ENCODE results near the gene MRPL38. TPM values are rescaled to one million over a fixed set of nuclear protein-coding genes. Genes with fewer than 3 reads are reported as not detected.
"Not testable (repeated sequence)": the region's sequence is repeated elsewhere in the genome, so short reads cannot be mapped to it uniquely, and the experiment has no call there.

MRPL38 gene
- total RNA-seq, 2 donors from 2014 or later, result 88.6 to 190 TPM

DNA sequence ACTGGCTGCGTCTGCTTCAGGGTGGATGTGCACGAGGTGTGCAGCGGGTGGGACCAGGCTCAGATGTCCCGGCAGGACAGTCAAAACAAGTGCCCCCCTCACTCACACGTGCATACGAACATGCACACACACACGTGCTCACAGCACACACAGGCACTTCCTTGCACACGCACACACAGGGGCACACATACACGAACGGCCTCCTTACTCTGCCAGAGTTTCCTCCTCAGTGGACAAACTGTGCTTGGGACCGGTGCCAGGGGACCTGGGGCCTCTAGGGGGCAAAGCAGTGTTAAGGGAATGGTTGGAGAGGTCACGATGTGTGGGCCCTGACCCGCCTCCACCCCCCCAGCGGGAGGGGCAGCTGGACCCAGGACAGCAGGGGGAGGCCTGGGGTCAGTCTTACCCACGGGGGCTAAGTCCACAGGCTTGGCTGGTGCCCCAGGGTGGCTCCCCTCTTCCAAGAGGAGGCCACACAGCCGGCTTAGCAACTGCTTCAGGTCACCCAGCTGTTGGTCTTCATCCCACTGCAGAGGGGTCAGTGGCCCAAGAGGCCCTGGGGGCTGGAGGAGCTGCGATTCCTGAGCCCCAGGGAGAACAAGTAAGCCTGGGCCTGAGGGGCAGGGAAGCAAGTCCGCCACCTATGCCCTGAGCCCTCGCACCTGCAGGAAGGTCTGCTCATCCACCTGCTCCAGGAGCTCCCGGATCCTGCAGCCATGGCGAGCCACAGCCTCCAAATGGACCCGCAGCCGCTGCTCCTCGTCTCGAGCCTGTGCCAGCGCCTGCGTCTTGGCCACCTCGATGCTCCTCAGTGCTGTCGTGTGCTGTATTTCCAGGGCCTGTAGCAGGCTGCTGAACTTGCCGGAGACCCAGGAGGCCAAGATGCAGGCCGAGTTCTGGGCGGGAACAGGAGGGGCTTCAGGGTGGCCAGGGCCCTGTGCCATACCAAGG lies 12.8 kb downstream of the MRPL38 start:
- no peak overlapping the region for H3K4me3 ChIP-seq
- TF ChIP-seq, protein P1, sequence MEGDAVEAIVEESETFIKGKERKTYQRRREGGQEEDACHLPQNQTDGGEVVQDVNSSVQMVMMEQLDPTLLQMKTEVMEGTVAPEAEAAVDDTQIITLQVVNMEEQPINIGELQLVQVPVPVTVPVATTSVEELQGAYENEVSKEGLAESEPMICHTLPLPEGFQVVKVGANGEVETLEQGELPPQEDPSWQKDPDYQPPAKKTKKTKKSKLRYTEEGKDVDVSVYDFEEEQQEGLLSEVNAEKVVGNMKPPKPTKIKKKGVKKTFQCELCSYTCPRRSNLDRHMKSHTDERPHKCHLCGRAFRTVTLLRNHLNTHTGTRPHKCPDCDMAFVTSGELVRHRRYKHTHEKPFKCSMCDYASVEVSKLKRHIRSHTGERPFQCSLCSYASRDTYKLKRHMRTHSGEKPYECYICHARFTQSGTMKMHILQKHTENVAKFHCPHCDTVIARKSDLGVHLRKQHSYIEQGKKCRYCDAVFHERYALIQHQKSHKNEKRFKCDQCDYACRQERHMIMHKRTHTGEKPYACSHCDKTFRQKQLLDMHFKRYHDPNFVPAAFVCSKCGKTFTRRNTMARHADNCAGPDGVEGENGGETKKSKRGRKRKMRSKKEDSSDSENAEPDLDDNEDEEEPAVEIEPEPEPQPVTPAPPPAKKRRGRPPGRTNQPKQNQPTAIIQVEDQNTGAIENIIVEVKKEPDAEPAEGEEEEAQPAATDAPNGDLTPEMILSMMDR (IDR thresholded peaks at IDR 0.05), result no peak
- DNase-seq, result no peak
- no peak overlapping the region for H3K27ac ChIP-seq
- H3K9me3 ChIP-seq, result no peaks in the 10 kb centered on the region
- intact Hi-C loops (cut with DNase I), result no loop called here
- no peak overlapping the region for H3K9ac ChIP-seq (ENCODE audit: low read depth in 2 of 2, low read length in 2 of 2)
- H3K36me3 ChIP-seq, result no peaks in the 10 kb centered on the region
- peaks cover 8% of the 10 kb centered on the region for H3K4me1 ChIP-seq
- no peaks in the 10 kb centered on the region for H3K27me3 ChIP-seq

DNA sequence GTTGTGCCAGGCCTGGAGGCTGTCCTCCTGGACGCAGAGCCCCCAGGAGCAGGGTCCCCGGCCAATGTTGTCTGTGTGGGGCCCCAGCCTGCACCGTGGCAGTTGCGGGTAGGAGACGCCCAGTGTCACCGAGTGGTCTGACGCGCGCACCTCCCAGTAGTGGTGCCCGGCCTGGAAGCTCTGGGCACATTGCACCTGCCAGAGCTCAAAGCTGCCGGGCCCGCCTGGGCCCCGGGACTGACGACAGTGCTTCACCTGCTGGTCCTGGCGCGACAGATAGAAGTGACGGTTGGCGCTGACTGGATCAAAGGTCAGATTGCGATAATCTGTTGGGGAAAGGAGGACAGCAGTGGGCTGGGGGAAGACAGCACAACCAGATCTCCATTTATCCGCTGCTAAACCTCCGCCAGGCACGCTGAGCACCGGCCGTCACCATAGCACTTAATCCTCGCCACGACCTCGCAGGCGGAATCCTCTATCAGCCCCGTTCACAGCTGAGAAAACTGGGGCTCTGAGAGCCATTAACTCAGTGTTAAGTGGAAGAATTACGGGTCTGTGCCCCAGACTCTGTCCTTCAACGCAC lies 13.6 kb downstream of the MRPL38 start:
- intact Hi-C loops (cut with DNase I), result no loop called here
- no peaks in the 10 kb centered on the region for H3K36me3 ChIP-seq
- no peak overlapping the region for H3K4me3 ChIP-seq
- no peak overlapping the region for H3K27ac ChIP-seq
- H3K9ac ChIP-seq (ENCODE audit: low read depth in 2 of 2, low read length in 2 of 2), result no peak overlapping the region
- no peaks in the 10 kb centered on the region for H3K27me3 ChIP-seq
- no peak for DNase-seq
- TF ChIP-seq, protein P1 (IDR thresholded peaks at IDR 0.05), result no peak
- no peaks in the 10 kb centered on the region for H3K9me3 ChIP-seq
- H3K4me1 ChIP-seq, result peaks cover 8% of the 10 kb centered on the region

DNA sequence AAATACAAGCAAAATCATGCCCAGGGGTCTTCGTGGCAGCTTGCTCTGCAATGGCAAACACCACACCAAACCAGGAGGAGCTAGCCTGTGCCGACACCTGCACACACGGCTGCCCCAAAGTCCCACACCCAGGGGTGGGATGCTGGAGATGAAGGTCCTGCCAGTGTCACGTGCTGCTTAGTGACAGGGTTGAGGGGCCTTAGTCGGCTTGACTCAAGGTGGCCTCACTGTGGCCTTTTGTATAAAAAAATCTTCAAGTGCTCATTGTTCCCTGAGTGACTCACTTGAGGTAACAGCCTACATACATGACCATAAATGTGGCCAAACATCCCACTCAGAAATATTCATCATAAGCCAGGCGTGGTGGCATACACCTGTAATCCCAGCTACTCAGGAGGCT lies 15.2 kb downstream of the MRPL38 start:
- no peaks in the 10 kb centered on the region for H3K36me3 ChIP-seq
- H3K9me3 ChIP-seq, result no peaks in the 10 kb centered on the region
- TF ChIP-seq, protein P1 (IDR thresholded peaks at IDR 0.05), result no peak

DNA sequence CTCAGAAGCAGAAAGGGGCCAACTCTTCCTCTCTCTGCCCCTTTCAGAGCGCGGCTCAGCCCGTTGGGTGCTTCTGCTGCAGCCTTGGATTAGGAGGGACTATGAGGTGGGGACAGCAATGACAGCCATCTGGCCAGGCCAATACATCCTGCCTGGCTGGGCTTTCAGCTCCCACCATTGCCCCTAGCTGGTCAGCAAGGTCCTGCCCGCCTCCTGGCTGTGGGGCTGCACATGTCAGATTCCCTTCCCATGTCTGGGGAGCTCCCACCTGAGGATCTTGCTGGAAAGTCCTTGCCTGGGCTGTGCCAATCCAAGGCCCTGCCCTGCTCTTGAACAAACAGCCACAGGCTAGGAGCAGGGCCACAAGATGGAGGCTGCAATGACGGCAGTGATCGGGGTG lies 16.2 kb downstream of the MRPL38 start:
- H3K27ac ChIP-seq, result no peak overlapping the region
- TF ChIP-seq, protein P1 (IDR thresholded peaks at IDR 0.05), result no peak
- H3K36me3 ChIP-seq, result no peaks in the 10 kb centered on the region

More for the DNA sequence above, 15.2 kb downstream of the MRPL38 start:
- no peaks in the 10 kb centered on the region for H3K27me3 ChIP-seq
- H3K4me1 ChIP-seq, result no peaks in the 10 kb centered on the region
- no peak for DNase-seq
- no peak overlapping the region for H3K27ac ChIP-seq
- H3K4me3 ChIP-seq, result no peak overlapping the region
- intact Hi-C loops (cut with DNase I), result no loop called here
- H3K9ac ChIP-seq (ENCODE audit: low read depth in 2 of 2, low read length in 2 of 2), result no peak overlapping the region

DNA sequence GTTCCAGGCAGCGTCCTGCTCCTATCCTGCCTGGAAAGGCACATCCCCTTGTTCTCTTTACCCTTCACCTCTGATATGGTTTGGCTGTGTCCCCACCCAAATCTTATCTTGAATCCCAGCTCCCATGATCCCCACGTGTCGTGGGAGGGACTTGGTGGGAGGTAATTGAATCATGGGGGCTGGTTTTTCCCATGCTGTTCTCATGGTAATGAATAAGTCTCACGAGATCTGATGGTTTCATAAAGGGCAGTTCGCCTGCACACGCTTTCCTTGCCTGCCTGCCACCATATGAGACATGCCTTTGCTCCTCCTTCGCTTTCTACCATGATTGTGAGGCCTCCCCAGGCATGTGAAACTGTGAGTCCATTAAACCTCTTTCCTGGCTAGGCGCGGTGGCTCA lies 18.8 kb downstream of the MRPL38 start:
- H3K27ac ChIP-seq; H3K4me3 ChIP-seq; H3K27me3 ChIP-seq; H3K36me3 ChIP-seq; H3K9ac ChIP-seq (ENCODE audit: low read depth in 2 of 2, low read length in 2 of 2); H3K9me3 ChIP-seq; intact Hi-C loops (cut with DNase I); H3K4me1 ChIP-seq; DNase-seq: not testable (repeated sequence)

More for the DNA sequence above, 16.2 kb downstream of the MRPL38 start:
- H3K4me1 ChIP-seq, result no peaks in the 10 kb centered on the region
- no peaks in the 10 kb centered on the region for H3K27me3 ChIP-seq
- H3K4me3 ChIP-seq, result no peak overlapping the region
- H3K9ac ChIP-seq (ENCODE audit: low read depth in 2 of 2, low read length in 2 of 2), result no peak overlapping the region
- no peak for DNase-seq
- no peaks in the 10 kb centered on the region for H3K9me3 ChIP-seq
- intact Hi-C loops (cut with DNase I), result no loop called here

DNA sequence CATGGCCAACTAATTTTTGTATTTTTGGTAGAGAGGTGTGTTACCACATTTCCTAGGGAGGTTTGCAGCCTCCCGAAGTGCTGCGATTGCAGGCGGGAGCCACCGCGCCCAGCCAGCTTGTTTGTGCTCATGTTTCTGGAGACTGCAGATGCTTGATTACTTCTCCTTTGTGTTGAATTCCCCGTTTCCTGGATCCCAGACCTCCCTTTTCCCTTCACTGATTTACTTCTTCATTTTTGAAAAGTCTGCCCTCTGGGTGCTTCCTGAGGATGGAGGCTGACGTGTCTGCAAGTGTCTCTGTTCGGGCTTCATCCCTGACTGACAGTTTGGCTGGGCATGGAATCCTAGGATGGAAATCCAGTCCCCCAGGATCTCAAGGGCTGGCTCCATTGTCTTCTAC lies 19.3 kb downstream of the MRPL38 start:
- no peak overlapping the region for H3K27ac ChIP-seq
- TF ChIP-seq, protein P1 (IDR thresholded peaks at IDR 0.05), result no peak
- H3K4me3 ChIP-seq, result no peak overlapping the region
- intact Hi-C loops (cut with DNase I), result no loop called here
- no peak overlapping the region for H3K9ac ChIP-seq (ENCODE audit: low read depth in 2 of 2, low read length in 2 of 2)
- H3K9me3 ChIP-seq, result no peaks in the 10 kb centered on the region
- H3K36me3 ChIP-seq, result no peaks in the 10 kb centered on the region
- DNase-seq, result no peak
- no peaks in the 10 kb centered on the region for H3K27me3 ChIP-seq
- no peaks in the 10 kb centered on the region for H3K4me1 ChIP-seq
